Measurements from ENCODE around the gene PCK1.
"Not testable (repeated sequence)": the region's sequence is repeated elsewhere in the genome, so short reads cannot be mapped to it uniquely, and the experiment has no call there.

DNA sequence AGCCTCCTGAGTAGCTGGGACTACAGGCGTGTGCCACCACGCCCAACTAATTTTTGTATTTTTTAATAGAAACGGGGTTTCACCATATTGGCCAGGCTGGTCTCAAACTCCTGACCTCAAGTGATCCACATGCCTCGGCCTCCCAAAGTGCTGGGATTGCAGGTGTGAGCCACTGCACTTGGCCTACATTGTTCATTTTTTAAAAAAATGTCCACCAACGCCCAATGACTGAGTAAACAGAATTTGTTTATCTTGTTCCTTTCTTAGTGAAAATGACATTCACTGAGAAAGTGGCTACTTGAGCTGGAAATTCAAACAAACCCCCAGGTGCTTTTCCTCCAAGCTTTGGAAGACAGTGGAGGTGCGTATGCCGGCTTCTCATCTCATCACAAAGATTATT is 49.2 kb upstream of the PCK1 start:
- not testable (repeated sequence) for TF ChIP-seq CTCF (IDR thresholded peaks at IDR 0.05; ENCODE audit: low read depth, low read length); EZH2phosphoT487 (IDR thresholded peaks at IDR 0.05; ENCODE audit: low read depth)

All from OCI-LY3 (cell line).